Measurements from ENCODE around the gene MAN1A1. TPM values are rescaled to one million over a fixed set of nuclear protein-coding genes. Genes with fewer than 3 reads are reported as not detected.

The MAN1A1 gene
- total RNA-seq, 1 experiment from 2014 or later = 6.8 TPM

- CTCF ChIA-PET = no interaction called here
- H3K9me3 Mint-ChIP-seq = no peaks in the 10 kb centered on the region
- H3K27ac Mint-ChIP-seq = no peak overlapping the region
- H3K36me3 Mint-ChIP-seq = no peaks in the 10 kb centered on the region
- H3K27me3 Mint-ChIP-seq (ENCODE audit: low read depth) = no peaks in the 10 kb centered on the region
- DNase-seq (ENCODE audit: low spot score) = no peak
- no peak overlapping the region for H3K4me3 Mint-ChIP-seq
- POLR2A ChIA-PET = no interaction called here
- no peak for ATAC-seq
- H3K4me1 Mint-ChIP-seq = no peaks in the 10 kb centered on the region
- TF ChIP-seq GABPB1 (CRISPR knock-in tag; IDR thresholded peaks at IDR 0.05) (no peak), ZNF232 (CRISPR knock-in tag; IDR thresholded peaks at IDR 0.05) (no peak), TEAD4 (CRISPR knock-in tag; IDR thresholded peaks at IDR 0.05) (no peak), IRF1 (CRISPR knock-in tag; IDR thresholded peaks at IDR 0.05) (no peak), ESRRA (CRISPR knock-in tag; IDR thresholded peaks at IDR 0.05; ENCODE audit: borderline replicate concordance) (no peak), EMX1 (CRISPR knock-in tag; IDR thresholded peaks at IDR 0.05) (no peak), E2F1 (CRISPR knock-in tag; IDR thresholded peaks at IDR 0.05) (no peak), ZBTB21 (CRISPR knock-in tag; IDR thresholded peaks at IDR 0.05; ENCODE audit: borderline replicate concordance) (no peak)
Observed at GRCh38 chr6:119200512-119201175, 148.9 kb downstream of the MAN1A1 start.

GRCh38 chr6:119197271-119197670 is 152.3 kb downstream of the MAN1A1 start:
- Mint-ChIP-seq H3K4me3 (no peak overlapping the region), H3K27ac (peak overlapping the region; percentile 69; the same call in 1 of the 2 replicates), H3K27me3 (ENCODE audit: low read depth) (no peaks in the 10 kb centered on the region), H3K9me3 (no peaks in the 10 kb centered on the region), H3K4me1 (no peaks in the 10 kb centered on the region), H3K36me3 (no peaks in the 10 kb centered on the region)
- POLR2A ChIA-PET = no interaction called here
- no peak for TF ChIP-seq CTCF (IDR thresholded peaks at IDR 0.05)
- no peak for TF ChIP-seq ATF1 (CRISPR knock-in tag; IDR thresholded peaks at IDR 0.05)
- TF ChIP-seq, protein P1, sequence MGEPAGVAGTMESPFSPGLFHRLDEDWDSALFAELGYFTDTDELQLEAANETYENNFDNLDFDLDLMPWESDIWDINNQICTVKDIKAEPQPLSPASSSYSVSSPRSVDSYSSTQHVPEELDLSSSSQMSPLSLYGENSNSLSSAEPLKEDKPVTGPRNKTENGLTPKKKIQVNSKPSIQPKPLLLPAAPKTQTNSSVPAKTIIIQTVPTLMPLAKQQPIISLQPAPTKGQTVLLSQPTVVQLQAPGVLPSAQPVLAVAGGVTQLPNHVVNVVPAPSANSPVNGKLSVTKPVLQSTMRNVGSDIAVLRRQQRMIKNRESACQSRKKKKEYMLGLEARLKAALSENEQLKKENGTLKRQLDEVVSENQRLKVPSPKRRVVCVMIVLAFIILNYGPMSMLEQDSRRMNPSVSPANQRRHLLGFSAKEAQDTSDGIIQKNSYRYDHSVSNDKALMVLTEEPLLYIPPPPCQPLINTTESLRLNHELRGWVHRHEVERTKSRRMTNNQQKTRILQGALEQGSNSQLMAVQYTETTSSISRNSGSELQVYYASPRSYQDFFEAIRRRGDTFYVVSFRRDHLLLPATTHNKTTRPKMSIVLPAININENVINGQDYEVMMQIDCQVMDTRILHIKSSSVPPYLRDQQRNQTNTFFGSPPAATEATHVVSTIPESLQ (CRISPR knock-in tag; IDR thresholded peaks at IDR 0.05) = no peak
- CTCF ChIA-PET = no interaction called here
- ATAC-seq = no peak
- DNase-seq (ENCODE audit: low spot score) = no peak

GRCh38 chr6:119196715-119197114 is 152.8 kb downstream of the MAN1A1 start:
- H3K4me1 Mint-ChIP-seq = no peaks in the 10 kb centered on the region
- H3K4me3 Mint-ChIP-seq = no peak overlapping the region
- peak overlapping the region; percentile 67; the same call in 1 of the 2 replicates for H3K27ac Mint-ChIP-seq
- DNase-seq (ENCODE audit: low spot score) = no peak
- H3K36me3 Mint-ChIP-seq = no peaks in the 10 kb centered on the region
- POLR2A ChIA-PET = no interaction called here
- no peak for ATAC-seq
- H3K27me3 Mint-ChIP-seq (ENCODE audit: low read depth) = no peaks in the 10 kb centered on the region
- CTCF ChIA-PET = no interaction called here
- no peaks in the 10 kb centered on the region for H3K9me3 Mint-ChIP-seq
- TF ChIP-seq ZNF232 (CRISPR knock-in tag; IDR thresholded peaks at IDR 0.05) (no peak), KAT7 (CRISPR knock-in tag; IDR thresholded peaks at IDR 0.05; ENCODE audit: borderline replicate concordance) (no peak), CTCF (IDR thresholded peaks at IDR 0.05) (no peak), ZNF121 (CRISPR knock-in tag; IDR thresholded peaks at IDR 0.05) (no peak), TP53 (CRISPR knock-in tag; IDR thresholded peaks at IDR 0.05) (no peak), FOXK1 (CRISPR knock-in tag; IDR thresholded peaks at IDR 0.05) (no peak)
- TF ChIP-seq, protein P2, sequence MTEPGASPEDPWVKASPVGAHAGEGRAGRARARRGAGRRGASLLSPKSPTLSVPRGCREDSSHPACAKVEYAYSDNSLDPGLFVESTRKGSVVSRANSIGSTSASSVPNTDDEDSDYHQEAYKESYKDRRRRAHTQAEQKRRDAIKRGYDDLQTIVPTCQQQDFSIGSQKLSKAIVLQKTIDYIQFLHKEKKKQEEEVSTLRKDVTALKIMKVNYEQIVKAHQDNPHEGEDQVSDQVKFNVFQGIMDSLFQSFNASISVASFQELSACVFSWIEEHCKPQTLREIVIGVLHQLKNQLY (CRISPR knock-in tag; IDR thresholded peaks at IDR 0.05) = no peak
- TF ChIP-seq, protein P3, sequence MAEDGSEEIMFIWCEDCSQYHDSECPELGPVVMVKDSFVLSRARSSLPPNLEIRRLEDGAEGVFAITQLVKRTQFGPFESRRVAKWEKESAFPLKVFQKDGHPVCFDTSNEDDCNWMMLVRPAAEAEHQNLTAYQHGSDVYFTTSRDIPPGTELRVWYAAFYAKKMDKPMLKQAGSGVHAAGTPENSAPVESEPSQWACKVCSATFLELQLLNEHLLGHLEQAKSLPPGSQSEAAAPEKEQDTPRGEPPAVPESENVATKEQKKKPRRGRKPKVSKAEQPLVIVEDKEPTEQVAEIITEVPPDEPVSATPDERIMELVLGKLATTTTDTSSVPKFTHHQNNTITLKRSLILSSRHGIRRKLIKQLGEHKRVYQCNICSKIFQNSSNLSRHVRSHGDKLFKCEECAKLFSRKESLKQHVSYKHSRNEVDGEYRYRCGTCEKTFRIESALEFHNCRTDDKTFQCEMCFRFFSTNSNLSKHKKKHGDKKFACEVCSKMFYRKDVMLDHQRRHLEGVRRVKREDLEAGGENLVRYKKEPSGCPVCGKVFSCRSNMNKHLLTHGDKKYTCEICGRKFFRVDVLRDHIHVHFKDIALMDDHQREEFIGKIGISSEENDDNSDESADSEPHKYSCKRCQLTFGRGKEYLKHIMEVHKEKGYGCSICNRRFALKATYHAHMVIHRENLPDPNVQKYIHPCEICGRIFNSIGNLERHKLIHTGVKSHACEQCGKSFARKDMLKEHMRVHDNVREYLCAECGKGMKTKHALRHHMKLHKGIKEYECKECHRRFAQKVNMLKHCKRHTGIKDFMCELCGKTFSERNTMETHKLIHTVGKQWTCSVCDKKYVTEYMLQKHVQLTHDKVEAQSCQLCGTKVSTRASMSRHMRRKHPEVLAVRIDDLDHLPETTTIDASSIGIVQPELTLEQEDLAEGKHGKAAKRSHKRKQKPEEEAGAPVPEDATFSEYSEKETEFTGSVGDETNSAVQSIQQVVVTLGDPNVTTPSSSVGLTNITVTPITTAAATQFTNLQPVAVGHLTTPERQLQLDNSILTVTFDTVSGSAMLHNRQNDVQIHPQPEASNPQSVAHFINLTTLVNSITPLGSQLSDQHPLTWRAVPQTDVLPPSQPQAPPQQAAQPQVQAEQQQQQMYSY (CRISPR knock-in tag; IDR thresholded peaks at IDR 0.05) = no peak
